Epithelial cell of proximal tubule (primary cell): ENCODE results near the gene TEX30. TPM values are rescaled to one million over a fixed set of nuclear protein-coding genes. Genes with fewer than 3 reads are reported as not detected.
"Not testable (repeated sequence)": the region's sequence is repeated elsewhere in the genome, so short reads cannot be mapped to it uniquely, and the experiment has no call there.

Source experiments
- DNase-seq: peaks from one replicate; pipeline ENCODE4 v3.0.0-alpha.2; 2011; ENCODE audit warnings: low read depth
- H3K4me3 ChIP-seq: 2 replicates; pipeline ENCODE4 v1.5.1; 2011; ENCODE audit warnings: low read depth, mild to moderate bottlenecking, low read length
- total RNA-seq: library from RNA; depleted of rRNA; stranded (reverse); fragments of >200 nt; gene quantifications from 2 replicates; pipeline ENCODE4 v1.2.3, GENCODE V29; 2015
- TF ChIP-seq, protein P1 (sequence below): conservative IDR thresholded peaks from 2 replicates; pipeline ENCODE4 v1.5.1; 2012; ENCODE audit warnings: low read depth, mild to moderate bottlenecking, low read length

TEX30 gene
- total RNA-seq, 1 donor from 2014 or later = 38.7 TPM

- TF ChIP-seq, protein P1, sequence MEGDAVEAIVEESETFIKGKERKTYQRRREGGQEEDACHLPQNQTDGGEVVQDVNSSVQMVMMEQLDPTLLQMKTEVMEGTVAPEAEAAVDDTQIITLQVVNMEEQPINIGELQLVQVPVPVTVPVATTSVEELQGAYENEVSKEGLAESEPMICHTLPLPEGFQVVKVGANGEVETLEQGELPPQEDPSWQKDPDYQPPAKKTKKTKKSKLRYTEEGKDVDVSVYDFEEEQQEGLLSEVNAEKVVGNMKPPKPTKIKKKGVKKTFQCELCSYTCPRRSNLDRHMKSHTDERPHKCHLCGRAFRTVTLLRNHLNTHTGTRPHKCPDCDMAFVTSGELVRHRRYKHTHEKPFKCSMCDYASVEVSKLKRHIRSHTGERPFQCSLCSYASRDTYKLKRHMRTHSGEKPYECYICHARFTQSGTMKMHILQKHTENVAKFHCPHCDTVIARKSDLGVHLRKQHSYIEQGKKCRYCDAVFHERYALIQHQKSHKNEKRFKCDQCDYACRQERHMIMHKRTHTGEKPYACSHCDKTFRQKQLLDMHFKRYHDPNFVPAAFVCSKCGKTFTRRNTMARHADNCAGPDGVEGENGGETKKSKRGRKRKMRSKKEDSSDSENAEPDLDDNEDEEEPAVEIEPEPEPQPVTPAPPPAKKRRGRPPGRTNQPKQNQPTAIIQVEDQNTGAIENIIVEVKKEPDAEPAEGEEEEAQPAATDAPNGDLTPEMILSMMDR = no peak
- DNase-seq = no peak
- no peak overlapping the region for H3K4me3 ChIP-seq
Observed at GRCh38 chr13:102793611-102794355, 20.2 kb upstream of the TEX30 start.

DNA sequence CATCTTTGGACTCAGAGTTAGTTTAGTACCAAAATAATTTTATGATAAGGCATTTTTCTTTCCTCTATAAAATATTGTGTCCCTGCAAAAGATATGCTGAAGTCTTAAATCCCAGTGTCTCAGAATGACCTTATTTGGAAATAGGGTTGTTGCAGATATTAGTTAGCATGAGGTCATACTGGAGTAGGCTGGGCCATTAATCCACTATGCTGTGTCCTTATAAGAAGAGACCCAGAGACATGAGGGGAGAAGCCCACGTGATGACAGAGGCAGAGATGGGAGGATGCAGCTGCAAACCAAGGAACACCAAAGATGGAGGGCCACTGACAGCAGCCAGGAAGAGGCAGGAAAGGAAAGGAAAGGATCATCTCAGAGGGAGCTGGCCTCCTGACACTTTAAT is 18.8 kb upstream of the TEX30 start:
- DNase-seq = no peak
- H3K4me3 ChIP-seq = no peak overlapping the region
- TF ChIP-seq, protein P1 = no peak

GRCh38 chr13:102788683-102789082 is 15.1 kb upstream of the TEX30 start:
- TF ChIP-seq, protein P1 = no peak
- H3K4me3 ChIP-seq = no peak overlapping the region
- no peak for DNase-seq

DNA sequence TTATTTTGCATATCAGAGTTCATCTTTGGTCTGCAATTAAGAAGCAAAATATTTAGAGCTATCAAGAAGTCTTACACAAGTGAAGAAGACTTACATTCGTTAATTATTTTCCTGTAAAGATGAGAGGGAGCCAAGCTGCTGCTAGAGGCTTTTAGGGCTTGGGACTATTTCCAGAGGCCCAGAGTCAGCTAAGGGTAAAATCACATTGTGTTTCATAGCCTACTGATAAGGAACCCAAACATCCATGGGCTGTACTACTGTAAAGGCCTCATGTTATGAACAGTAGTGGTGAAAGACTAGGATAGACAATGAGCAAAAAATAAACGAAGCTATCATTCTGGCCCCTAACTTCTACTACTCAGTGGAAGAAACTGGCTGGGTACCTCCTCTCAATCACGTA is 10.9 kb upstream of the TEX30 start:
- H3K4me3 ChIP-seq = no peak overlapping the region
- TF ChIP-seq, protein P1 = no peak
- DNase-seq = no peak

DNA sequence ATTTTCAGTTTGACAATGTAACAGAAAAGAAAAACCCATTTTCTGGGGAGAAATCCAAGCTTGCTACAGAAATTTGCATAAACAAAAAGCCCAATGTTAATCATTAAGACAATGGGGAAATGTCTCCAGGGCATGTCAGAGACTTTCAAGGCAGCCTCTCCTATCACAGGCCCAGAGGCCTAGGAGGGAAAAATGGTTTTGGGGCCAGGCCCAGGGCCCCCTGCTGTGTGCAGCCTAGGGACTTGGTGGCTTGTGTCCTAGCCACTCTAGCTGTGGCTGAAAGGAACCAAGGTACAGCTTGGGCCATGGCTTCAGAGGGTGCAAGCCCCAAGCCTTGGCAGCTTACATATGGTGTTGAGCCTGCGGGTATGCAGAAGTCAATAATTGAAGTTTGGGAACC is 8.0 kb upstream of the TEX30 start:
- TF ChIP-seq, protein P1 = no peak
- no peak overlapping the region for H3K4me3 ChIP-seq
- DNase-seq = no peak

- DNase-seq, H3K4me3 ChIP-seq: not testable (repeated sequence)
Observed at GRCh38 chr13:102780656-102781055, 7.1 kb upstream of the TEX30 start.

DNA sequence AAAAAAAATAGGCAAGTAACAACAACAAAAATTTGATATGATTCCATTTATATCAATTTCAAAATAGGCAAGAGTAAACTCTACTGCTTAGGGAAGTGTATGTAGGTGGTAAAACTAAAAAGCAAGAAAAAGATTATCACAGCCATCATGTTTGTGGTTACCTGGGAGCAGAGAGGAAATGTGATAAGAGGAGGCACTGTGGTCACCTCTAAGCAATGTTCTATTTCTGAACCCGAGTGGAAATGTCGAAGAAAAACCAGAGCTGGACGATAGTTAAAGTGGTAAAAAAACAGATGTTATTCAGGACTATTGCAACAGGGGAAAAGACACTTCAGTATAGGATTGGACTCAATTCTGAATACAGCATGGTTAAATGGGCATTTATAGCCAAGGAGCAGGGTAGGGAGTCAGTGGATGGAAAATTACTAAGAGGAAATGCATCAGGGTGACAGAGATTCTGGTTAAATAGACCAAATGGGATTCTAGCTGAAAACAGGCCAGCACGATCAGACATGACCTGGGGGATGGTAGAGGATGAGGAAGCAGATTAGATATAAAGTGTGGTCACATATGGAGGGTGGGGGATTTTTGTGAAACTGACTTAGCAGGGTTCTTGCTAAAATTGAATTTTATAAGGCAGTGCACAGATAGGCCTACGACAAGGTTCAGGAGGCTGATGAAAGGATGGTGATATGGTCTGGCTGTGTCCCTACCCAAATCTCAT is 6.0 kb upstream of the TEX30 start:
- no peak for DNase-seq
- H3K4me3 ChIP-seq = no peak overlapping the region
- TF ChIP-seq, protein P1 = no peak
